ENCODE measurements around the gene RASSF8. TPM values are rescaled to one million over a fixed set of nuclear protein-coding genes. Genes with fewer than 3 reads are reported as not detected.

Gene RASSF8
- total and polyA plus RNA-seq, 2 donors (not counting 3 experiments of a cell fraction or from before 2014, with no cell fraction given) = 11.1 to 59.3 TPM

GRCh38 chr12:26080911-26081310 is 122.4 kb downstream of the RASSF8 start:
- dilution Hi-C loops (cut with MboI; ENCODE audit: extremely low pct_ligation_motif_present, low sequenced_read_pairs) = no loop called here
- no peak overlapping the region for H3K27ac ChIP-seq (ENCODE audit: insufficient read depth, low read depth, low read length)
- H3K9me1 ChIP-seq (replicated peaks; ENCODE audit: control insufficient read depth, extremely low read depth, insufficient read depth, low read length) = no peaks in the 10 kb centered on the region
- ChIA-PET CTCF (no interaction called here), POLR2A (no interaction called here)
- no peak overlapping the region for H2AFZ ChIP-seq (ENCODE audit: low read depth, low read length)
- FAIRE-seq = no peak
- H3K4me3 ChIP-seq (replicated peaks in 1 of 3; ENCODE audit: insufficient read depth in 1 of 3, low read depth in 1 of 3, low read length in 3 of 3) = no peak overlapping the region
- H3K36me3 ChIP-seq (ENCODE audit: control insufficient read depth in 2 of 2, extremely low read depth in 1 of 2, insufficient read depth in 2 of 2, low read length in 2 of 2) = no peaks in the 10 kb centered on the region
- no peak overlapping the region for H3K4me2 ChIP-seq (ENCODE audit: insufficient read depth, low read length)
- no peaks in the 10 kb centered on the region for H3K4me1 ChIP-seq (ENCODE audit: control insufficient read depth, extremely low read depth, insufficient read depth, low read length)
- no TSS peak for BruUV-seq (replicated peaks)
- intact Hi-C loops (cut with micrococcal nuclease) = no loop called here
- no peak for DNase-seq (ENCODE audit: low read depth, low spot score)
- H3K9ac ChIP-seq (replicated peaks; ENCODE audit: extremely low read depth, insufficient read depth, low read length) = no peak overlapping the region
- no peaks in the 10 kb centered on the region for H3K79me2 ChIP-seq (ENCODE audit: control insufficient read depth, insufficient read depth, low read length)
- no peaks in the 10 kb centered on the region for H4K20me1 ChIP-seq (replicated peaks; ENCODE audit: control insufficient read depth, extremely low read depth, insufficient read depth, low read length)
- H3K9me3 ChIP-seq (replicated peaks; ENCODE audit: control insufficient read depth, insufficient read depth, low read length) = no peaks in the 10 kb centered on the region
- H3K27me3 ChIP-seq (ENCODE audit: control insufficient read depth in 2 of 2, insufficient read depth in 2 of 2, low read length in 2 of 2) = no peaks in the 10 kb centered on the region
- TF ChIP-seq GATA2 (IDR thresholded peaks at IDR 0.05; ENCODE audit: insufficient read depth, insufficient read length, low read depth, low read length) (no peak), EZH2 (IDR thresholded peaks at IDR 0.05; ENCODE audit: borderline replicate concordance, low read depth, low read length, severe bottlenecking) (no peak)

- Histone ChIP-seq H3K27ac (ENCODE audit: insufficient read depth, low read depth, low read length) (no peak overlapping the region), H3K79me2 (ENCODE audit: control insufficient read depth, insufficient read depth, low read length) (no peaks in the 10 kb centered on the region), H3K27me3 (ENCODE audit: control insufficient read depth in 2 of 2, insufficient read depth in 2 of 2, low read length in 2 of 2) (no peaks in the 10 kb centered on the region), H4K20me1 (replicated peaks; ENCODE audit: control insufficient read depth, extremely low read depth, insufficient read depth, low read length) (no peaks in the 10 kb centered on the region), H3K4me1 (ENCODE audit: control insufficient read depth, extremely low read depth, insufficient read depth, low read length) (no peaks in the 10 kb centered on the region), H3K9me1 (replicated peaks; ENCODE audit: control insufficient read depth, extremely low read depth, insufficient read depth, low read length) (no peaks in the 10 kb centered on the region), H3K9me3 (replicated peaks; ENCODE audit: control insufficient read depth, insufficient read depth, low read length) (no peaks in the 10 kb centered on the region), H3K9ac (replicated peaks; ENCODE audit: extremely low read depth, insufficient read depth, low read length) (no peak overlapping the region), H3K4me3 (replicated peaks in 1 of 3; ENCODE audit: insufficient read depth in 1 of 3, low read depth in 1 of 3, low read length in 3 of 3) (no peak overlapping the region), H3K4me2 (ENCODE audit: insufficient read depth, low read length) (no peak overlapping the region), H2AFZ (ENCODE audit: low read depth, low read length) (no peak overlapping the region), H3K36me3 (ENCODE audit: control insufficient read depth in 2 of 2, extremely low read depth in 1 of 2, insufficient read depth in 2 of 2, low read length in 2 of 2) (no peaks in the 10 kb centered on the region)
- CTCF ChIA-PET = interaction anchor here (1.2 kb wide), 1 partner anchor 10 kb away, joined by 5 read pairs; no protein-coding TSS in a partner anchor
- BruUV-seq (replicated peaks) = no TSS peak
- intact Hi-C loops (cut with micrococcal nuclease) = no loop called here
- dilution Hi-C loops (cut with MboI; ENCODE audit: extremely low pct_ligation_motif_present, low sequenced_read_pairs) = no loop called here
- DNase-seq (ENCODE audit: low read depth, low spot score) (no peak), FAIRE-seq (no peak)
- POLR2A ChIA-PET = no interaction called here
- no peak for TF ChIP-seq MYC (IDR thresholded peaks at IDR 0.05; ENCODE audit: low read depth, low read length)
- TF ChIP-seq JUN (IDR thresholded peaks at IDR 0.05; ENCODE audit: borderline replicate concordance, insufficient read depth, insufficient read length, low read depth) = no peak
- no peak for TF ChIP-seq POLR2A (IDR thresholded peaks at IDR 0.05; ENCODE audit: low read depth, low read length)
Measured at GRCh38 chr12:26086936-26087335, 128.5 kb downstream of the RASSF8 start.

Measured in endothelial cell of umbilical vein (primary cell).